ENCODE data around the gene ADCY7. TPM values are rescaled to one million over a fixed set of nuclear protein-coding genes. Genes with fewer than 3 reads are reported as not detected.

The ADCY7 gene
- total RNA-seq, 1 experiment from 2014 or later, result 13.1 TPM

DNA sequence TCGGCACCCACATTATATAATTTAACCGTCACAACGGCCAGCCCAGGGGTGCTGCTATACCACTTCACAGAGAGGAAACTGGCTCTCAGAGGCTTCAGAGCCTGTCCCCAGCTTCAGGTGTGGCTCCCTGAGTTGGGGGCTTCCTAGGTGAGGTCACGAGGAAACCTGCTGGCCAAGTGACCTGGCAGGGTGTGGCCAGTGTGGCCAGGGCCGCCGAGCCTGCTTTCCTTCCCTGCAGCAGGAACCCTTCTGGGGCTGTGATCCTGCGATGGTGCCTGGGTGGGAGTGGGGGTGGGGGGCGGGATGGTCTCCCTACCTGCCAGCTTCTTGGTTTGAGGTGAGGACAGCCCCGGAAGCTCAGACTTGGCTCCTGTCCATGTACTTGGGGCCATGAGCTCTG, 39.9 kb downstream of the ADCY7 start:
- H3K4me1 ChIP-seq (ENCODE audit: insufficient read depth, low read length), result peaks cover 4% of the 10 kb centered on the region; the same call in 1 of the 2 replicates
- no peak overlapping the region for H3K4me2 ChIP-seq (ENCODE audit: low read length)
- TF ChIP-seq EZH2phosphoT487 (IDR thresholded peaks at IDR 0.05; ENCODE audit: borderline replicate concordance, low read length) (no peak), EZH2 (IDR thresholded peaks at IDR 0.05; ENCODE audit: low read length, unreplicated experiment) (no peak)
- TF ChIP-seq, protein P1, sequence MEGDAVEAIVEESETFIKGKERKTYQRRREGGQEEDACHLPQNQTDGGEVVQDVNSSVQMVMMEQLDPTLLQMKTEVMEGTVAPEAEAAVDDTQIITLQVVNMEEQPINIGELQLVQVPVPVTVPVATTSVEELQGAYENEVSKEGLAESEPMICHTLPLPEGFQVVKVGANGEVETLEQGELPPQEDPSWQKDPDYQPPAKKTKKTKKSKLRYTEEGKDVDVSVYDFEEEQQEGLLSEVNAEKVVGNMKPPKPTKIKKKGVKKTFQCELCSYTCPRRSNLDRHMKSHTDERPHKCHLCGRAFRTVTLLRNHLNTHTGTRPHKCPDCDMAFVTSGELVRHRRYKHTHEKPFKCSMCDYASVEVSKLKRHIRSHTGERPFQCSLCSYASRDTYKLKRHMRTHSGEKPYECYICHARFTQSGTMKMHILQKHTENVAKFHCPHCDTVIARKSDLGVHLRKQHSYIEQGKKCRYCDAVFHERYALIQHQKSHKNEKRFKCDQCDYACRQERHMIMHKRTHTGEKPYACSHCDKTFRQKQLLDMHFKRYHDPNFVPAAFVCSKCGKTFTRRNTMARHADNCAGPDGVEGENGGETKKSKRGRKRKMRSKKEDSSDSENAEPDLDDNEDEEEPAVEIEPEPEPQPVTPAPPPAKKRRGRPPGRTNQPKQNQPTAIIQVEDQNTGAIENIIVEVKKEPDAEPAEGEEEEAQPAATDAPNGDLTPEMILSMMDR (conservative IDR thresholded peaks at IDR 0.05; ENCODE audit: low read depth, low read length), result no peak
- H3K9me2 ChIP-seq (replicated peaks; ENCODE audit: low read length), result no peaks in the 10 kb centered on the region
- BruUV-seq (replicated peaks), result no TSS peak
- no peaks in the 10 kb centered on the region for H3F3A ChIP-seq (ENCODE audit: low read length, unreplicated experiment)
- intact Hi-C loops (cut with micrococcal nuclease), result no loop called here
- POLR2A ChIA-PET (ENCODE audit: unreplicated experiment), result no interaction called here
- CTCF ChIA-PET, result interaction anchor here (0.6 kb wide), 1 partner anchor 12 kb away, joined by 3 read pairs; no protein-coding TSS in a partner anchor
- ATAC-seq, result no peak
- no peaks in the 10 kb centered on the region for H4K20me1 ChIP-seq (ENCODE audit: low read length)
- no peak overlapping the region for H3K4me3 ChIP-seq (ENCODE audit: low read length)
- H3K9me3 ChIP-seq (ENCODE audit: low read length), result no peaks in the 10 kb centered on the region
- H3K9ac ChIP-seq (ENCODE audit: low read length), result no peak overlapping the region
- no peak overlapping the region for H3K27ac ChIP-seq (ENCODE audit: low read length)
- H3K27me3 ChIP-seq (ENCODE audit: low read length), result no peaks in the 10 kb centered on the region
- no peaks in the 10 kb centered on the region for H3K36me3 ChIP-seq (ENCODE audit: low read depth, low read length)
- no peak overlapping the region for H2AFZ ChIP-seq (ENCODE audit: low read length)
- no peak for DNase-seq
- no peaks in the 10 kb centered on the region for H3K79me2 ChIP-seq (ENCODE audit: low read length)

DNA sequence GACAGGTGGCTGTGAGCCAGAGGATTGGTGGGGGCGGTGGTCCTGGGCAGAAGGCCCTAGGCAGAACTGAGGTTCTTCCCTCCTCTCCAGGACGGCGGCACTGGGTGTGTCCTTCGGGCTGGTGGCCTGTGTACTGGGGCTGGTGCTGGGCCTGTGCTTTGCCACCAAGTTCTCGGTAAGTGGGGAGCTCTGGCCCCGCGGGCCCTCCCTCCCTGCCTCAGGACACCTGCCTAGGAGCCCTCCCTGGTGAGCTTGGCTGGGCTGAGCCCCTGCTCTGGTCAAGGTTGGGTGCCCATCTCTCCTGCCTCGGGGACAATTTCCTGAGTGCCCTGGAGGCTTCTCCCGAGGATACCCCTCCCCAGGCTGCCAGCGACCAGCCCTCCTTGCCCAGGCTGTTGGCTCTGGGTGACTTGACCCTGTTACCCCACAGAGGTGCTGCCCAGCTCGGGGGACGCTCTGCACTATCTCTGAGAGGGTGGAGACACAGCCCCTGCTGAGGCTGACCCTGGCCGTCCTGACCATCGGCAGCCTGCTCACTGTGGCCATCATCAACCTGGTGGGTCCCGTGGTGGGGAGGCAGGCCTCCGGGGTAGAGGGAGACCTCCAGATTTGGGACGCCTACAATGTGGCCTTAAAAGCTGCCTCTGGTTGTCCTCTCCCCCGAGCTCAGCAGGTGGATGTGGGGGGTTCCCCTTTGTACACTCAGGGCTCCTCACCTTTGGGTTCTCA, 42.0 kb downstream of the ADCY7 start:
- Histone ChIP-seq H3K4me1 (ENCODE audit: insufficient read depth, low read length) (peaks cover 4% of the 10 kb centered on the region; the same call in 1 of the 2 replicates), H3K27me3 (ENCODE audit: low read length) (no peaks in the 10 kb centered on the region), H3K4me2 (ENCODE audit: low read length) (no peak overlapping the region), H3K9me2 (replicated peaks; ENCODE audit: low read length) (no peaks in the 10 kb centered on the region), H3K9ac (ENCODE audit: low read length) (no peak overlapping the region), H3K4me3 (ENCODE audit: low read length) (no peak overlapping the region), H3F3A (ENCODE audit: low read length, unreplicated experiment) (no peaks in the 10 kb centered on the region), H3K79me2 (ENCODE audit: low read length) (no peaks in the 10 kb centered on the region), H2AFZ (ENCODE audit: low read length) (no peak overlapping the region), H3K9me3 (ENCODE audit: low read length) (no peaks in the 10 kb centered on the region), H3K27ac (ENCODE audit: low read length) (no peak overlapping the region), H4K20me1 (ENCODE audit: low read length) (no peaks in the 10 kb centered on the region), H3K36me3 (ENCODE audit: low read depth, low read length) (peaks cover 3% of the 10 kb centered on the region; the same call in 1 of the 2 replicates)
- intact Hi-C loops (cut with micrococcal nuclease), result no loop called here
- no TSS peak for BruUV-seq (replicated peaks)
- ATAC-seq, result no peak
- TF ChIP-seq EZH2phosphoT487 (IDR thresholded peaks at IDR 0.05; ENCODE audit: borderline replicate concordance, low read length) (no peak), EZH2 (IDR thresholded peaks at IDR 0.05; ENCODE audit: low read length, unreplicated experiment) (no peak)
- TF ChIP-seq, protein P1 (conservative IDR thresholded peaks at IDR 0.05; ENCODE audit: low read depth, low read length), result no peak
- DNase-seq, result no peak
- ChIA-PET POLR2A (ENCODE audit: unreplicated experiment) (no interaction called here), CTCF (no interaction called here)

DNA sequence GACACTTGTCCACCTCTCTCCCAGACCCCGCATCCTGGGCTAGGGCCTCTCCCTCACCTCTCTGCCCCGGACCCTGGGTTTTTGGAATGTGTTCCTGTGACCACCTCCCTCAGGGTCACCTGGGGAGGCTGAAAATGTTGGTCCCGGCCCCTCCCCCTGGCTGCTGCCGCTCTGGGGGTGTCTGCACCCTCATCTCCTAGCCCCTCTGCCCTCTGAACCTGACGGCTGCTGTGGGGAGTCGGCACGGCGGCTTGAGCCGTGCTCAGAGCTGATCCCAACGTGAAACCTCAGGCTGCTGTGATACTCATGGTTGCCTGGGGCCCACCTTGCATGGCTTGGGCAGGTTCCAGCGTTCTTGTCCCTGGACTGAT, 42.8 kb downstream of the ADCY7 start:
- Histone ChIP-seq H3F3A (ENCODE audit: low read length, unreplicated experiment) (no peaks in the 10 kb centered on the region), H3K79me2 (ENCODE audit: low read length) (no peaks in the 10 kb centered on the region), H3K9me2 (replicated peaks; ENCODE audit: low read length) (no peaks in the 10 kb centered on the region), H3K4me3 (ENCODE audit: low read length) (no peak overlapping the region), H3K36me3 (ENCODE audit: low read depth, low read length) (peaks cover 6% of the 10 kb centered on the region; the same call in 1 of the 2 replicates), H3K9me3 (ENCODE audit: low read length) (no peaks in the 10 kb centered on the region), H4K20me1 (ENCODE audit: low read length) (no peaks in the 10 kb centered on the region), H2AFZ (ENCODE audit: low read length) (no peak overlapping the region), H3K27me3 (ENCODE audit: low read length) (no peaks in the 10 kb centered on the region), H3K9ac (ENCODE audit: low read length) (no peak overlapping the region), H3K4me2 (ENCODE audit: low read length) (no peak overlapping the region), H3K4me1 (ENCODE audit: insufficient read depth, low read length) (peaks cover 4% of the 10 kb centered on the region; the same call in 1 of the 2 replicates), H3K27ac (ENCODE audit: low read length) (no peak overlapping the region)
- TF ChIP-seq, protein P1 (conservative IDR thresholded peaks at IDR 0.05; ENCODE audit: low read depth, low read length), result no peak
- TF ChIP-seq EZH2 (IDR thresholded peaks at IDR 0.05; ENCODE audit: low read length, unreplicated experiment) (no peak), EZH2phosphoT487 (IDR thresholded peaks at IDR 0.05; ENCODE audit: borderline replicate concordance, low read length) (no peak)
- intact Hi-C loops (cut with micrococcal nuclease), result no loop called here
- ChIA-PET CTCF (no interaction called here), POLR2A (ENCODE audit: unreplicated experiment) (no interaction called here)
- DNase-seq, result no peak
- no peak for ATAC-seq
- BruUV-seq (replicated peaks), result no TSS peak
